GM19397 (cell line): ENCODE results near the gene HNRNPA3.

Experiments
- ATAC-seq: cut with Tn5 transposase; IDR thresholded peaks from one replicate; pipeline ENCODE4 v1.9.1; 2021; ENCODE audit warnings: mild to moderate bottlenecking, moderate library complexity; ENCODE audit not compliant: unreplicated experiment

The HNRNPA3 gene

GRCh38 chr2:177271981-177272666 is 59.5 kb downstream of the HNRNPA3 start:
- no peak for ATAC-seq

GRCh38 chr2:177272765-177273164 is 60.2 kb downstream of the HNRNPA3 start:
- no peak for ATAC-seq

- ATAC-seq: no peak
Observed at GRCh38 chr2:177273408-177273807, 60.8 kb downstream of the HNRNPA3 start.
